Stimulated activated CD4-positive, alpha-beta T cell treated with anti-CD3 and anti-CD28 coated beads, Interleukin-2, amount 100 ng/mL, for 4 hours (primary cell): ENCODE measurements around the gene AP1G1.
"Not testable (repeated sequence)": the region's sequence is repeated elsewhere in the genome, so short reads cannot be mapped to it uniquely, and the experiment has no call there.

ENCODE experiments used
- DNase-seq: peaks from one replicate; pipeline ENCODE4 v3.0.0-alpha.2; 2020; ENCODE audit warnings: low read depth

Gene AP1G1

DNA sequence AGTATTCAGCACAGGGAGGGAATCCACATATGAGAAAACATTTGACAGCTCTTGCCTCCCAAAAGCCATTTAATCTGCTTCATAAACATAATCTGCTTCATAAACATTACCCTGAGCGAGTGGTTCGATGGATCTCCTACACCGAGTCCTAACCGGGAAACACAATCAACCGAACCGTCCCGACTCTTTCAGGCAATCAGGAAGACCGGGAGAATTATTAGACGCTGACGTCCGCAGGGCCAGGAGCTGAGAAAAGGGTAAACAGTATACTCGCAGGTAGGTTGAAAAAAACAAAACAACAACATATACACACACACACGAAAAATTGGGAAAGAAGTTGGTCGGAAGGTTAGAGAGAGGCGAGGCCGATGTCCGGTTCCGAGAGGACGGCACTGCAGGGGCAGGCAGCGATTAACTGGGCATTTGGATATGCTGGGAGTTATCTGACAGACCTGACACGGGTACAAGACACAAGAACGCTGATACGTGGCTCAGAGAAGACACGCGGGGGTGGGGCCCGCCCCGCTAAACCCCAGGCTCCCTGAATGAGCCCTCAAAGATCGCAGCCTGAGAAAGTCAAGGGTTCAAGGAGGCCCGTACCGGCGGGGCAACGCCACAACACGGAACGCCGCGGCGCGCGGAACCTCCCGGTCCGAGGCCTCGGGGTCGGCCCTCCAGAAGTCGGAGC is 585 bp downstream of the AP1G1 start:
- DNase-seq, result peak; percentile 51

DNA sequence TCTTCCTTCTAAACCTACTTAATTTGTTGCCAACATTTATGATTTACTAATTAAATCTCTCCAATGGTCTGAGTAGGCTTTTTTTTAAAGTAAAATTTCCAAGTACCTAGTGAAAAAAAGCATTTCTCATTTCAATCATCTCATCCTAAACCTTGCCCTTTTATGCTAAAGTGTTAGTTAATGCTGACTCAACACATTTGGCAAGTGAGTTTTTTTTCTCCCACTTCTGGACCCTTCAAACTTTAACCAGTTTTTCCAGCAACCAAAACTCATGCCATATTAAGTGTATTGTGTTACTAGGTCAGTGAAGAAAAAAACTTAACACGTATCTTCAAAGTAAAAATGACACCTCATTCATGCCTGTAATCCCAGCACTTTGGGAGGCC is 5.3 kb downstream of the AP1G1 start:
- no peak for DNase-seq

DNA sequence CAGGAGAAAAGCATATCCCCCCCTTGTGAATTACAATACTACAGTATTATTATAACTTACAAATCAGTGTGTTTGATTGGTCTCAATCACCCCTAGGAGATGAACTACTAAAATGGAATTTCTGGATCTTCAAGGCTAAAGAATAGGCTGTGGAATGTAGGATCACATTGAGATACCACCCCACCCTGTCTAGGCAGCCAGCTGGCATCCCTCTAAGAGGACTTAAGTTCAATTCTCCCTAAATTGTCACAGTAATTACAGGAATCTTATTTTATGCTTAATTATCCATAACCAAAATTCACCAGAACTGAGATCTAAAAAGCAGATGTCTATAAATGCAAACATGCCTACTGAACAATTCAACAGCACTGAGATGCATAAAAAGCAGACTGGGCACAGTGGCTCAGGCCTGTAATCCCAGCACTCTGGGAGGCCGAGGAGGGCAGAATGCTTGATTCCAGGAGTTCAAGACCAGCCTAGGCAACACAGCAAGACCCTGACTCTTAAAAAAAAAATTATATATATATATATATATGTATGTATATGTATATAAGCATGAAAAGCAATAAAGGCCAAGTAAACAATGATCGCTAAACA is 12.0 kb downstream of the AP1G1 start:
- no peak for DNase-seq

DNA sequence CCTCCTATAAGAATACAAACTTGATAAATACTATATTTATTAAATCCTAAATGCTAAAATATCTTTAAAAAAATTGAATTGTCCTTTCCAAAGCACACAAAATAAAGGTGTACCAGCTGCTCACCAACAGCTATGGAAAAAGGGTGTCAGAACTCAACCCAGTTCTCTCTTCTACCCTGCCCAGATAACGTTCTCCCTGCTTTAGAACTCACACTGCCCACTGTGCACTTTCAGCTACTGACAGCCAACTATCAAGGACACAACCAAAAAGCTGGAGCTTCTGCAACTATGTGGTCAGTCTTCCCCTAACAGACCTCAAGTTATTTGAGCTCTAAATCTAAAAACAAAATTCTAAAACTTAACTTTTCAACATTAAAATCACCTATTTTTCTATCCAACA is 13.7 kb downstream of the AP1G1 start:
- DNase-seq, result no peak

DNA sequence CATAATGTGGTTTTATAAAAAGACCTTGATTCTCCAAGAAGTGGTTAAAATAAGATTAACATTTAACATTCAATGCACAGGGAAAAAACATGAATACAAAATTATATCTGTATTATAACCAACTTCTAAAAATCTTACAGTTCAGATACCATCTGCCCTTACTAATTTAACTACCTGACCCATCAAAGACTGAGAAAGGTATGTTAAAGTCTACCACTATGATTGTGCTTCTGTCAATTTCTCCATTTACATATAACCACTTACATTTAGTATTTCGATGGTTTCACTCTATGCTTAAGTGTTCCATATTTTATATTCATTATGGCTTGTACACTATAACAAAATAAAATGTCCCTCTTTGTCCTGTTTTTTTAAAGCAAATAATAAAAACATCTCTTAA is 14.6 kb downstream of the AP1G1 start:
- no peak for DNase-seq

DNA sequence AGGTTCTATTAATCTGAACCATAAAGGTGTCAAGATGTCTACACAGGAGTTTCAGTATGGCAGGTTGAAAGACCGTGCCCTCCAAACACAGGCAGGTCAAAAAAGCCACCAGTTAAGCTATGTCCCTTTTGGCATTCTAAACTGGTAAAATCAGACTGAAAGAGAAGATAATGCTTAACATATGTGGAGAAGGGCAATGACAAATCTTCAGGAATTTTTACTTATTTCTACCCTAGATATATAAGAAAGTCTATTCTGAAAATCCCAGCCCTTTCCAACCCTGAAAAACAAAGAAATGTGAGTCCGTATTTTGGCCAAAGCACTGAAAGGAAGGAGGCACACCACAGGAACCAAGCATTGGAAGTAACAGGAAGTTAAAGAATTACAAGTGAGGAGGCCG is 16.5 kb downstream of the AP1G1 start:
- no peak for DNase-seq

DNA sequence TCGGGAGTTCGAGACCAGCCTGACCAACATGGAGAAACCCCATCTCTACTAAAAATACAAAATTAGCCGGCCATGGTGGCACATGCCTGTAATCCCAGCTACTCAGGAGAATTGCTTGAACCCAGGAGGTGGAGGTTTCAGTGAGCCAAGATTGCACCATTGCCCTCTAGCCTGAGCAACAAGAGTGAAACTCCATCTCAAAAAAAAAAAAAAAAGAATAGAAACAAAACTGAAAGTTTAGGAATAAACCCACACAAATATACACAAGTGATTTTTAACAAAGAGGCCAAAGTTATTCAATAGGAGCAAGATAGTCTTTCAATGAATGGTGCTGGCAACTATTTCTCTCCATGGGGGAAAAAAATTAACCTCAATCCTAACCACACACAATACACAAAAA is 18.3 kb downstream of the AP1G1 start:
- not testable (repeated sequence) for DNase-seq

DNA sequence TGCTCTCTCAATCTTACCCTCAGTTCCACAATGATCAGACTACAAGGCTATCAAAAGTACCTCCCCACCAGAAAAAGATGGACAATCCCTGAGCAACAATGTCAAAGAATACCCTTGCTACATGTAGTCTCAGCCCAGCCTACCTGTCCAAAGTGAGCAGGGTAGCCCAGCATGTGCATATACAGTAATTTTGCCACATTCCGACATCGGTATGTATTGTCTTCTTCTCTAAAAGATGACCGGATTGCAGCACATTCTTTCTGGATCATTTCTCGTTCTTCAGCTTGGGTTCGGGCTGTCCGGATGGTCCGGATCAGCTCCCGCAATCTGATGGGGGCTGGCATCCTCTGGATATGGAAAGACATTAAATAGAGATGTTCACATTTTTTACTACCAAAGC is 19.5 kb downstream of the AP1G1 start:
- no peak for DNase-seq

DNA sequence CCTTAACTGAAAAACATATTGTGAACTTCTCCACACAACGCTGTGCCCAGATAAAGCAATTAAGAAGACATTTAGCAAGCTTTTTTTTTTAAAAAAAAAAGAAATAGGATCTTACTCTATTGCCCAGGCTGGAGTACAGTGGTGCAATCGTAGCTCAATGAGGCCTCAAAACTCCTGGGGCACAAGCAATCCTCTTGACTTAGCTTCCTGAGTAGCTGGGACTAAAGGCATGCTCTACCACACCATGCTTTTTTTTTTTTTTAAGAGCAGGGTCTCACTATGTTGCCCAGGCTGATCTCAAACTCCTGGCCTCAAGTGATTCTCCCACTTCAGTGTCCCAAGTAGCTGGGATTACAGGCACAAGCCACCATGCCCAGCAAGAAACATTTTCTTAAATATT is 20.1 kb downstream of the AP1G1 start:
- no peak for DNase-seq

DNA sequence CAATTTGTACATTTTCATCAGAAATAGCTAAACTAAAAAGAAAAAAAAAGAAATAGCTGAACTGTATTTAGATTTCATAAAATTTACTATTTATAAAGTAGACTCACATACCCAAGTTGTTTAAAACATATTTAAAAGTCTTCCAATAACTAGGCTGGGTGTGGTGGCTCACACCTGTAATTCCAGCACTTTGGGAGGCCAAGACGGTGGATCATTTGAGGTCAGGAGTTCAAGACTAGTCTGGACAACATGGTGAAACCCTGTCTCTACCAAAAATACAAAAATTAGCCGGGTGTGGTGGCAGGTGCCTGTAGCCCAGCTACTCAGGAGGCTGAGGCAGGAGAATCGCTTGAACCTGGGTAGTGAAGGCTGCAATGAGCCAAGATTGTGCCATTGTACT is 23.5 kb downstream of the AP1G1 start:
- DNase-seq, result not testable (repeated sequence)

DNA sequence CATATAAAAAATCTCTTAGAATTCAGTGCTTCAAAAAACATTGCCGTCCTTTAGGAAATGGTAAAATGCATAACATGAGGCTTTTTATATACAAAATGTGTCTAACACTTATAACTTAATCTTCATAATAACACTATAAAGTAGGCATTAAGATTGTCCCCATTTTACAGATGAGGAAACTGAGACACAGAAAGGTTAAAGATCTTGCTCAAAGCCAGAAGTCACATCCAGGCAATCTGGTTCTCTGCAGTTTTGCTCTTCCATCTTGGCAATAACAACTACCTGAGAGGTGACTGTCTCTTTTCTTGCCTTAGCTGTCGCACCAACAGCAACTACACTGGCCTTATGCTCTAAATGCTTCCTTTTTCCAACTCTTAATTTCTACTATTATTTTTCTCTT is 24.5 kb downstream of the AP1G1 start:
- no peak for DNase-seq

DNA sequence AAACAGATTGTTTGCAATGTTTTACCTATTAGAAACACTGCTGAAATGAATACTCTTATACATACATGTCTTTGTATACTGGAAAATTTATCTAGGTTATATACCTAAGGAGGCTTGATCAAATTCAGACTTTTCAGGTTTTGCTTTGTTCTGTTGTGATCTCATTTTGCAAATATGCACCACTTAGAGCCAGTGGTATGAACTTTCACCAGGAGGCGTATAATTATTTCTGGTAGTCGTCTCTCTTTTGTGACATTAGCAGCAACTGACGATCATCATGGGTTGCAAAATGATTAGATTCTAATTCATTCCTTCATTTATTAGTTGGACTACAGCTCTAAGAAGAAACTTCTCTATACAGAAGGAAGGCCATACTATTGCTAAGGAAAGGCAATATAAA is 26.9 kb downstream of the AP1G1 start:
- DNase-seq, result no peak

DNA sequence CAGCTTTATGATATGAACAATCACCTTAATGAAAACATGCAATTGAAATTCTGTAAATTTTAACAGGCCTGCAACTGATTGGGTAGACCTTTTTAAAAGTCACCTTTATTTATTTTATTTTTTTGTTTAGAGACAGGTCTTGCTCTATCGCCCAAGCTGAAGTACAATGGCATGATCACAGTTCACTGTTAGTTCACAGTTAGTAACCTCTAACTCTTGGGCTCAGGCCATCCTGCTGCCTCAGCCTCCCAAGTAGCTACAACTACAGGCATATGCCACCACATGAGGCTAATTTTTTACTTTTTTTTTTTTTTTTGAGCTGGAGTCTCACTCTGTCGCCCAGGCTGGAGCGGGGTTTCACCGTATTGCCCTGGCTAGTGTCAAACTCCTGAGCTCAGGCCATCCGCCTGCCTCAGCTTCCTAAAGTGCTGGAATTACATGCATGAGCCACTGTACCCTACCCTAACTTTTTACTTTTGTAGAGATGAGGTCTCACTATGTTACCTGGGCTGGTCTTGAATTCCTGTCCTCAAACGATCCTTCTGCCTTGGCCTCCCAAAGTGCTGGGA is 28.0 kb downstream of the AP1G1 start:
- DNase-seq, result no peak

DNA sequence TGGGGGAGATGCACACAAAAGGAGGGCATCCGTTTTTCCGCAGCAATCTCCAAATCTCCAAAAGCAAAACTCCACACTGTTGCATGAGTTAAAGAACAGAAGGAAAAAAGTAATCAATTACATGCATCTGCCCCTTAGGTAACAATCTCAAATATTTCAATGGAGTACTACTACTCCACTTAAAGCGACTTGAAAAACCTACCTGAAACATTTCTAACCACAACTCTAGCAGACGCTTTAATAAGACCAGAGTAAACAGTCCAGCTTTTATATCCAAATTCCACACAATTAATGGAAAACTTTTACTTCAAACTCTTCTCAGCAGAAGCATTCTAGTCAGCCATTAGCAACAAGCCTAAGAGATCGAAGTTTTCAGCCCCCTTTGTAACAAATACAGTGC is 29.9 kb downstream of the AP1G1 start:
- DNase-seq, result no peak

DNA sequence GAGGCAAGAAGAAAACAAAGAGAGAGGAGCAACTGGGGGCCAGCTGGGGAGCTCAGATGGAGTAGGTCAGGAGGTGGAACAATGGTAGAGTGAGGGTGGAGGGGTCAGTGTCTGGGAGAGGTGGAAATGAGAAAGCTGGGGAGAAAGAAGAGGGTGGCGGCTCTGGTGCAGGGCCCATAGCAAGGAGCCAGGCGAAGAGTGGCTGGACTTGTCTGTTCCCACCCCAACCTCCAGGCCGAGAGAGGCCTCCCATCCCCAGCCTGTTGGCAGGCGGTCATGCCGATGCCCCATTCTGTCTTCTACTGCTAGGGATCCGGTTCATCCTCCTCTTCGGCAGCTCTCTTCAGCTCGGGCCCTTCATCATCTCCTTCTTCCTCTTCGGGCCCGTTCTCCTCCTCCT is 31.3 kb downstream of the AP1G1 start:
- DNase-seq, result no peak

DNA sequence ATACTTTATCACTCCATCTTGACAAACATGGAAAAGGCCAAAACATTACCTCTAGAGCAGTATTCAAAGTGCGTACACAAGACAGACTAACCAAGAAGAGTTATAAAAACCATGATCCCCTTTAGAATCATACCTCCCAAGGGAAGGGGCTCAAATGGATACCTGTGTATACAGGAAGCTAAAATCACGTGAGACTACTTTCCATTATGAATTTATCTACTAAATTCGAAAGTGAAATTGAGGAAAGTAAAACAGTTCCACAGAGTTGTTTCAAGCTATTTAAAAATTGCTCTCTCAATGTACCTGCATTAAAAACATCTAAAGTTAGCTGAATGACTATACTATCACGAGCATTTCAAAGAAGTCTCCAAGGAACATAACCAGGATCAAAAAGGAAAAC is 32.7 kb downstream of the AP1G1 start:
- no peak for DNase-seq

DNA sequence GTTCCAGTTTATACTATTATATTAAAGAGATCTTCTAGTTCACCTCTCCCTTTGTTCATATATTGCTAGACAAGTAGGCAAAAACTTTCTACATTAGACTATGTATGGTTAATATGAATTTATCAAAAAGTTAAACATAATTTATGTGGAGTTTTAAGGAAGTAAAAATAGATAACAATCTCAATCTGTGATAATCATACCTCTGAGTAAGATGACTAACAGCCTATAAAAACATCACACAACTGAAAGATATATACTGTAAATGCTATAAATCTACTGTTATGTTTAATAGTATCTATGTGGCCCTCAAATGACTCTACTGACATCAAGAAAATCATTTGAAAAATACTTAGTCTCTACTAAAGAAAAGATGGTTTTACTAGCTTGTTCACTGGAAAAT is 37.1 kb downstream of the AP1G1 start:
- no peak for DNase-seq

DNA sequence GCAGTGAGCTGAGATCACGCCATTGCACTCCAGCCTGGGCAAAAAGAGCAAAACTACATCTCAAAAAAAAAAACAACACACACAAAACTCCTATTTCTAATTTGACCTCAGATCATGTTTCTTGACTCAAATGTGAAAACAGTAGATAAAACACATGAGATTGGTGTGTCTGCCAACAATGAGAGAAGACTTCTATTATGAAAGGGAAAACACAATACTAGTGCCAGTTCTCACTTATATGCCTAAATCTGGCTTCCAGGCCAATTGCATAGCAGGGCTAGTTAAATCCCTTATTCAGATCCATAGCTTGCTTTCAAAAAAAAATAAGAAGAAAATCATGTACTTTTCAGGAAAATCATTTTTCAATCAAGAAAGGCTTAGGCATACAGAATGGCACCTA is 39.4 kb downstream of the AP1G1 start:
- no peak for DNase-seq

DNA sequence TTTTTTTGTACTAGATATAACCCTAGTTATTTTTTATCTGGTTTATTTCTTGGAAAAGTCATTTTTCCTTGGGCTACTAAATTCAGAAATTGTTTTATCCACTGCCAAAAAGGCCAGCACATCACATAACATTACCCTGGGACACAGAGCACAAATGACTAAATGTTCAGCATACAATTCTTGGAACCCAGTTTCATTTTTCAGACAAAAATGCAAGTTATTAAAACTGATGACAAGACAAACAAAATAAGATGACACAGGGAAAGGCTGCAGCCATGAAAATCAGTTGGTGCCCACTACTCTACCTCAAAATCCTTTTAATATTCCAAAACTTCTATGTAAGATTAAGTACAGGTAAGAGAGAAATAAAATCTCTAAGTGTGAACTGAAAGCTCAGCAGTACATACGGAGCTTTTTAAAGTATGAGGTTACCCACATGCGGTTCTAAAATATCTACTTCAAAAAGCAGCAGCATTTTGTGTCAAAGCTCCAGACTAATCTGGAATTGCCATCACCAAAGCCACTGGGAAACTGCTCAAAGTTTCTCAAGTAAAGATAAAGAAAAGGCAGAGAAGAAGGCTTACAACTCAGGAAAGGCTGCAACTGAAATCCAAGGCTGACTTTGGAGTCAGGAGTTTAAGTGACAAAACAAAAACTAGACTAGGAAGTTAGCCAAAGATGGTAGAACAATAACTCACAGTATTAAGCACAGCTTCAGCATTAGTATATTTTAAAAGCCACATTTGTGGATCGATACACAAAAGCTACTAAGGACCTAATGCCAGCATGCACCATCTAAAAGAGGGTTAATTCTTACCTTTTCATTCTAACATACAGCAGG is 41.4 kb downstream of the AP1G1 start:
- DNase-seq, result no peak

DNA sequence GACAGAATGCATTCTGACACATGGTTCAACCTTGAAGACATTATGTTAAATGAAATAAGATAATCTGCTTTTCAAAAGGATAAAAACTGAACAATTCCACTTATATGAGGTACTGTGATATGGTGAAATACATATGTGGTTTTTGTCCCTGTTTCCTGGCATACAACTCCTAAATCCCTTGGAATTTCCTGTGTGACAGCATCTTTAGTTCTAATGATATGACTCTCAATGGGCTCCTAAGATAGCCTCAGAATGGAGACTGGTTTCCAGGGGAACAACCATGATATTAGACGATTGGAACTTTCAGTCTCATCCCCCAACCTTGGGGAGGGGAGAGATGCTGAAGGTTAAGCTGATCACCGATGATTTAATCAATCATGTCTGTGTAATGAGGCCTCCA is 46.4 kb downstream of the AP1G1 start:
- DNase-seq, result no peak

DNA sequence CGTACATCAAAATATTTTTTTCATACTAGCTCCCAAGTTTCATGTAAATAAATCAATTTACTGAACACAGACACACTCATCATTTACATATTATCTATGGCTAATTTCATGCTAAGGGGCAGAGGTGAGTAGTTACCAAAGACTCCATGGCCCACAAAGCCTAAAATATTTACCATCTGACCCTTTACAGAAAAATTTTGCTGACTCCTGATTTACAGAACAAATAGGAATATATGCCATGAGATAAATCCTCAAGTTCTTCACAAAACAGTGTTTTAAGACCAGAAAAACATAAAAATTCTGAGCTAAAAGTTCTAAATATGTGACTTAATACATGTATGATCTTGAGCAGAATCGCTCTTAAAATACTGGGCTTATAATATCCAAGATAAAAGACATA is 47.5 kb downstream of the AP1G1 start:
- no peak for DNase-seq

DNA sequence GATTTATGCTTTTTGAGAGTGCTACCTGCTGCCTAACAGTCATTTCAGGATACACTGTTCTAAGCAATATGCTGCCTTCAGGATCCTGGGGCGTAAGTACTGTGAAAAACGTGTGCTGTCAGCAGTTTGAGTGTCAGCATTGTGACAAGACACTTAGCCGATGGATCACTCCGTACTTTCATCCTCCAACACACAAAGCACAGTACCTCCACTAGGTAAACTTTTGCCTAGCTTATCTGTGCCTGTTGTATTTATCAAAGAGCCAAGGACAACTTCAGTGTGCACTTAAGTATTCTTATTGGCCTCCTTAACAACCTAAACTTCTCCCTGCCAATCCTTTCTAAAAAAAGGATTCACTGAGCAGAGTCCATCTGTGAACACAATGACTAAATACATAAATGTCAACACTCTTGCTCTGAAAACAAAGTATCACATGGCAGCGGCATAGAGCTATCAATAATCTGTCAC is 50.3 kb downstream of the AP1G1 start:
- no peak for DNase-seq

DNA sequence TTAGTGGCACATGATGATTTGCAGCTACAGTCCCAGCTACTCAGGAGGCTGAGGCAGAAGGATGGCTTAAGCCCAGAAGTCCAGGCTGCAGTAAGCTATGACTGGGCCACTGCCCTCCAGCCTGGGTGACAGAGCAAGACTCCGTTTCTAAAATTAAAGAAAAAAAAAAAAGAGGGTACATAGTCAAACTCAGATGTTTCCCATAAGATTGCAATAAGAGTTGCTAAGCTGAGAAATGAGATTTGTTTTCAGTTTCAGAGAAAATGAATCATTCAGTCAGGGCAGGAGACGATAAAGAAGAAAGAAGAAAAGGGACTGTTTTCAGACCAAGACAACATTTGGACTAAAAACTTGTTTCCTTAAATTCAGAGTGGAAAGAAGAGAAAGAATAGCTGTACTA is 54.0 kb downstream of the AP1G1 start:
- no peak for DNase-seq
